ENCODE data around the gene RXFP4. TPM values are rescaled to one million over a fixed set of nuclear protein-coding genes. Genes with fewer than 3 reads are reported as not detected.

The RXFP4 gene
- total RNA-seq, 1 experiment from 2014 or later, result not detected

- Mint-ChIP-seq H3K36me3 (peaks cover 82% of the 10 kb centered on the region), H3K4me1 (no peaks in the 10 kb centered on the region), H3K4me3 (no peak overlapping the region), H3K27me3 (ENCODE audit: low read depth) (no peaks in the 10 kb centered on the region), H3K9me3 (no peaks in the 10 kb centered on the region), H3K27ac (no peak overlapping the region)
- DNase-seq (ENCODE audit: low spot score) (no peak), ATAC-seq (no peak)
- ChIA-PET CTCF (no interaction called here), POLR2A (interaction anchor here (0.6 to 0.9 kb wide), 2 partner anchors 9 to 53 kb away, joined by 3 to 4 read pairs; partner anchors contain the start of gene ARHGEF2)
- TF ChIP-seq MYBL2 (CRISPR knock-in tag; IDR thresholded peaks at IDR 0.05), result no peak
- TF ChIP-seq FOXP1 (CRISPR knock-in tag; IDR thresholded peaks at IDR 0.05; ENCODE audit: borderline replicate concordance), result no peak
- TF ChIP-seq SP1 (CRISPR knock-in tag; conservative IDR thresholded peaks at IDR 0.05), result no peak
- TF ChIP-seq PRDM15 (CRISPR knock-in tag; IDR thresholded peaks at IDR 0.05), result no peak
- TF ChIP-seq GTF2I (CRISPR knock-in tag; conservative IDR thresholded peaks at IDR 0.05), result no peak
- no peak for TF ChIP-seq MLX (CRISPR knock-in tag; IDR thresholded peaks at IDR 0.05)
- TF ChIP-seq ZNF138 (CRISPR knock-in tag; conservative IDR thresholded peaks at IDR 0.05), result no peak
- no peak for TF ChIP-seq E2F4 (CRISPR knock-in tag; IDR thresholded peaks at IDR 0.05; ENCODE audit: borderline replicate concordance, low read depth)
- TF ChIP-seq NR1H2 (CRISPR knock-in tag; IDR thresholded peaks at IDR 0.05), result no peak
- TF ChIP-seq NFYB (CRISPR knock-in tag; conservative IDR thresholded peaks at IDR 0.05; ENCODE audit: low read depth), result no peak
- no peak for TF ChIP-seq FOXK1 (CRISPR knock-in tag; IDR thresholded peaks at IDR 0.05)
- TF ChIP-seq CREM (CRISPR knock-in tag; IDR thresholded peaks at IDR 0.05), result no peak
- TF ChIP-seq PREB (CRISPR knock-in tag; IDR thresholded peaks at IDR 0.05; ENCODE audit: borderline replicate concordance), result no peak
- TF ChIP-seq ZNF263 (CRISPR knock-in tag; IDR thresholded peaks at IDR 0.05; ENCODE audit: low read depth), result no peak
These were observed 15.9 kb upstream of the RXFP4 start for GRCh38 chr1:155925506-155925905.

GRCh38 chr1:155929057-155929456 is 12.4 kb upstream of the RXFP4 start:
- H3K4me1 Mint-ChIP-seq, result peaks cover 15% of the 10 kb centered on the region
- POLR2A ChIA-PET, result no interaction called here
- no peak overlapping the region for H3K27ac Mint-ChIP-seq
- ATAC-seq (no peak), DNase-seq (ENCODE audit: low spot score) (no peak)
- CTCF ChIA-PET, result interaction anchor here (0.7 kb wide), 1 partner anchor 10 kb away, joined by 3 read pairs; no protein-coding TSS in a partner anchor
- H3K4me3 Mint-ChIP-seq, result no peak overlapping the region
- no peaks in the 10 kb centered on the region for H3K9me3 Mint-ChIP-seq
- peaks cover 76% of the 10 kb centered on the region for H3K36me3 Mint-ChIP-seq
- no peaks in the 10 kb centered on the region for H3K27me3 Mint-ChIP-seq (ENCODE audit: low read depth)
- no peak for TF ChIP-seq ZNF532 (CRISPR knock-in tag; IDR thresholded peaks at IDR 0.05; ENCODE audit: borderline replicate concordance)
- no peak for TF ChIP-seq GTF2I (CRISPR knock-in tag; conservative IDR thresholded peaks at IDR 0.05)
- TF ChIP-seq MLX (CRISPR knock-in tag; IDR thresholded peaks at IDR 0.05), result no peak
- no peak for TF ChIP-seq NFATC4 (CRISPR knock-in tag; IDR thresholded peaks at IDR 0.05)
- no peak for TF ChIP-seq AFF4 (CRISPR knock-in tag; IDR thresholded peaks at IDR 0.05; ENCODE audit: borderline replicate concordance)
- no peak for TF ChIP-seq OVOL2 (CRISPR knock-in tag; IDR thresholded peaks at IDR 0.05; ENCODE audit: borderline replicate concordance)
- no peak for TF ChIP-seq FOXP1 (CRISPR knock-in tag; IDR thresholded peaks at IDR 0.05; ENCODE audit: borderline replicate concordance)

Data from WTC11 (cell line).